Activated CD8-positive, alpha-beta memory T cell treated with anti-CD3 and anti-CD28 coated beads, Interleukin-2, amount 10 ng/mL, durations not matched to agents 7 days and 5 days (primary cell): ENCODE results near the gene PLCB1. TPM values are rescaled to one million over a fixed set of nuclear protein-coding genes. Genes with fewer than 3 reads are reported as not detected.

Source experiments
- ATAC-seq: fragments of 150-1000 bp; cut with Tn5 transposase; one replicate; pipeline ENCODE4 v1.10.0; 2021; ENCODE audit warnings: moderate library complexity
- CTCF ChIA-PET: fragments of 350-600 bp; sonication (Branson Sonifier 250); formaldehyde crosslinking; loops from one replicate; lab custom pipeline; 2021; ENCODE audit warnings: antibody characterized with exemption; lab: Charles Lee
- DNase-seq: peaks from one replicate; pipeline ENCODE4 v3.0.0-alpha.2; 2020
- H3K27ac Mint-ChIP-seq: one replicate; pipeline ENCODE4 v1.8.0; 2021; ENCODE audit warnings: mild to moderate bottlenecking, mixed read lengths
- H3K27me3 Mint-ChIP-seq: one replicate; pipeline ENCODE4 v1.8.0; 2021; ENCODE audit warnings: mixed read lengths
- H3K36me3 Mint-ChIP-seq: one replicate; pipeline ENCODE4 v1.8.0; 2021; ENCODE audit warnings: mild to moderate bottlenecking, mixed read lengths
- H3K4me1 Mint-ChIP-seq: one replicate; pipeline ENCODE4 v1.8.0; 2021; ENCODE audit warnings: mixed read lengths
- H3K4me3 Mint-ChIP-seq: one replicate; pipeline ENCODE4 v1.8.0; 2021; ENCODE audit warnings: mild to moderate bottlenecking, moderate library complexity, mixed read lengths
- H3K9me3 Mint-ChIP-seq: one replicate; pipeline ENCODE4 v1.8.0; 2022; ENCODE audit warnings: low read depth, mixed read lengths
- total RNA-seq, 2 experiments: library from RNA; stranded (reverse); gene quantifications; one replicate each; pipeline ENCODE4 v1.2.3, GENCODE V29; 2021

PLCB1 gene
- total RNA-seq, 2 experiments from 2014 or later = 2.4 to 3.2 TPM

- Mint-ChIP-seq H3K9me3 (no peaks in the 10 kb centered on the region), H3K4me1 (no peaks in the 10 kb centered on the region), H3K27ac (no peak overlapping the region), H3K4me3 (no peak overlapping the region), H3K36me3 (no peaks in the 10 kb centered on the region), H3K27me3 (no peaks in the 10 kb centered on the region)
- no peak for ATAC-seq
- DNase-seq = no peak
- CTCF ChIA-PET = no interaction called here
Measured at GRCh38 chr20:8298426-8299043, 166.5 kb downstream of the PLCB1 start.

- DNase-seq = no peak
- H3K27me3 Mint-ChIP-seq = no peaks in the 10 kb centered on the region
- ATAC-seq = no peak
- H3K9me3 Mint-ChIP-seq = no peaks in the 10 kb centered on the region
- no peak overlapping the region for H3K27ac Mint-ChIP-seq
- CTCF ChIA-PET = no interaction called here
- H3K4me1 Mint-ChIP-seq = peaks cover under 1% of the 10 kb centered on the region
- no peak overlapping the region for H3K4me3 Mint-ChIP-seq
- no peaks in the 10 kb centered on the region for H3K36me3 Mint-ChIP-seq
Measured at GRCh38 chr20:8299921-8300320, 167.9 kb downstream of the PLCB1 start.

- no peak overlapping the region for H3K4me3 Mint-ChIP-seq
- H3K27ac Mint-ChIP-seq = no peak overlapping the region
- H3K27me3 Mint-ChIP-seq = peaks cover 8% of the 10 kb centered on the region
- H3K36me3 Mint-ChIP-seq = no peaks in the 10 kb centered on the region
- H3K4me1 Mint-ChIP-seq = peaks cover 1% of the 10 kb centered on the region
- DNase-seq (no peak), ATAC-seq (no peak)
- CTCF ChIA-PET = no interaction called here
- H3K9me3 Mint-ChIP-seq = no peaks in the 10 kb centered on the region
Measured at GRCh38 chr20:8301655-8302054, 169.6 kb downstream of the PLCB1 start.

GRCh38 chr20:8303651-8304050 is 171.6 kb downstream of the PLCB1 start:
- no peak overlapping the region for H3K27ac Mint-ChIP-seq
- H3K36me3 Mint-ChIP-seq = no peaks in the 10 kb centered on the region
- DNase-seq (no peak), ATAC-seq (no peak)
- H3K27me3 Mint-ChIP-seq = peaks cover 8% of the 10 kb centered on the region
- H3K9me3 Mint-ChIP-seq = no peaks in the 10 kb centered on the region
- H3K4me1 Mint-ChIP-seq = peaks cover 1% of the 10 kb centered on the region
- CTCF ChIA-PET = interaction anchor here (1.5 kb wide), 1 partner anchor 172 kb away, joined by 6 read pairs; the partner anchor contains the start of gene PLCB1
- no peak overlapping the region for H3K4me3 Mint-ChIP-seq

- ATAC-seq (no peak), DNase-seq (no peak)
- CTCF ChIA-PET = interaction anchor here (1.5 kb wide), 1 partner anchor 173 kb away, joined by 6 read pairs; the partner anchor contains the start of gene PLCB1
- no peak overlapping the region for H3K4me3 Mint-ChIP-seq
- H3K9me3 Mint-ChIP-seq = no peaks in the 10 kb centered on the region
- H3K27ac Mint-ChIP-seq = no peak overlapping the region
- H3K36me3 Mint-ChIP-seq = no peaks in the 10 kb centered on the region
- peaks cover 1% of the 10 kb centered on the region for H3K4me1 Mint-ChIP-seq
- peaks cover 8% of the 10 kb centered on the region for H3K27me3 Mint-ChIP-seq
Measured at GRCh38 chr20:8304124-8304816, 172.2 kb downstream of the PLCB1 start.

GRCh38 chr20:8305449-8305978 is 173.4 kb downstream of the PLCB1 start:
- CTCF ChIA-PET = interaction anchor here (1.8 kb wide), 1 partner anchor 174 kb away, joined by 4 read pairs; no protein-coding TSS in a partner anchor
- DNase-seq (peak; percentile 81), ATAC-seq (peak; percentile 69)
- Mint-ChIP-seq H3K4me1 (peaks cover 1% of the 10 kb centered on the region), H3K27me3 (peaks cover 8% of the 10 kb centered on the region), H3K27ac (no peak overlapping the region), H3K9me3 (no peaks in the 10 kb centered on the region), H3K4me3 (no peak overlapping the region), H3K36me3 (no peaks in the 10 kb centered on the region)

GRCh38 chr20:8306937-8307336 is 174.9 kb downstream of the PLCB1 start:
- CTCF ChIA-PET = interaction anchor here (1.0 to 2.2 kb wide), 5 partner anchors 9 to 415 kb away, joined by 3 to 12 read pairs (median 4); no protein-coding TSS in a partner anchor
- Mint-ChIP-seq H3K36me3 (no peaks in the 10 kb centered on the region), H3K9me3 (no peaks in the 10 kb centered on the region), H3K4me1 (peaks cover 1% of the 10 kb centered on the region), H3K27me3 (peaks cover 8% of the 10 kb centered on the region), H3K4me3 (no peak overlapping the region), H3K27ac (no peak overlapping the region)
- no peak for DNase-seq
- ATAC-seq = no peak

- CTCF ChIA-PET = no interaction called here
- no peaks in the 10 kb centered on the region for H3K36me3 Mint-ChIP-seq
- H3K4me3 Mint-ChIP-seq = no peak overlapping the region
- no peak for DNase-seq
- H3K9me3 Mint-ChIP-seq = no peaks in the 10 kb centered on the region
- H3K4me1 Mint-ChIP-seq = peaks cover 1% of the 10 kb centered on the region
- ATAC-seq = no peak
- no peak overlapping the region for H3K27ac Mint-ChIP-seq
- peaks cover 8% of the 10 kb centered on the region for H3K27me3 Mint-ChIP-seq
Measured at GRCh38 chr20:8309634-8310033, 177.6 kb downstream of the PLCB1 start.

GRCh38 chr20:8310618-8311017 is 178.6 kb downstream of the PLCB1 start:
- no peaks in the 10 kb centered on the region for H3K36me3 Mint-ChIP-seq
- no peak overlapping the region for H3K4me3 Mint-ChIP-seq
- H3K4me1 Mint-ChIP-seq = no peaks in the 10 kb centered on the region
- H3K27me3 Mint-ChIP-seq = peaks cover 7% of the 10 kb centered on the region
- no peak overlapping the region for H3K27ac Mint-ChIP-seq
- CTCF ChIA-PET = no interaction called here
- DNase-seq (no peak), ATAC-seq (no peak)
- no peaks in the 10 kb centered on the region for H3K9me3 Mint-ChIP-seq

- DNase-seq (no peak), ATAC-seq (no peak)
- Mint-ChIP-seq H3K4me1 (no peaks in the 10 kb centered on the region), H3K27ac (no peak overlapping the region), H3K36me3 (no peaks in the 10 kb centered on the region), H3K4me3 (no peak overlapping the region), H3K9me3 (no peaks in the 10 kb centered on the region), H3K27me3 (no peaks in the 10 kb centered on the region)
- CTCF ChIA-PET = no interaction called here
Measured at GRCh38 chr20:8313073-8313472, 181.0 kb downstream of the PLCB1 start.

GRCh38 chr20:8315639-8316573 is 183.8 kb downstream of the PLCB1 start:
- H3K9me3 Mint-ChIP-seq = no peaks in the 10 kb centered on the region
- H3K4me3 Mint-ChIP-seq = no peak overlapping the region
- no peak for ATAC-seq
- H3K27me3 Mint-ChIP-seq = no peaks in the 10 kb centered on the region
- CTCF ChIA-PET = interaction anchor here (0.6 to 1.2 kb wide), 2 partner anchors 9 to 34 kb away, joined by 3 to 5 read pairs; no protein-coding TSS in a partner anchor
- no peak for DNase-seq
- no peaks in the 10 kb centered on the region for H3K36me3 Mint-ChIP-seq
- no peak overlapping the region for H3K27ac Mint-ChIP-seq
- H3K4me1 Mint-ChIP-seq = no peaks in the 10 kb centered on the region

GRCh38 chr20:8317448-8317847 is 185.4 kb downstream of the PLCB1 start:
- H3K27ac Mint-ChIP-seq = no peak overlapping the region
- H3K9me3 Mint-ChIP-seq = no peaks in the 10 kb centered on the region
- no peaks in the 10 kb centered on the region for H3K27me3 Mint-ChIP-seq
- no peaks in the 10 kb centered on the region for H3K4me1 Mint-ChIP-seq
- CTCF ChIA-PET = no interaction called here
- no peak overlapping the region for H3K4me3 Mint-ChIP-seq
- H3K36me3 Mint-ChIP-seq = no peaks in the 10 kb centered on the region
- DNase-seq (no peak), ATAC-seq (no peak)
